Gastrocnemius medialis (tissue), 4 donors: Measurements from ENCODE around the gene C10orf53. TPM values are rescaled to one million over a fixed set of nuclear protein-coding genes. Genes with fewer than 3 reads are reported as not detected.

Experiments used
- ATAC-seq, 2 donors: fragments of 150-250 bp; one replicate each; pipeline ENCODE4 v1.9.1; 2016
- DNase-seq, 2 donors: peaks; one replicate each; pipeline ENCODE4 v3.0.0-alpha.2; 2019
- H3K27ac ChIP-seq, 4 donors: fragments of 200-600 bp; sonication (generic); 1 replicate in 1 of 4; 2 replicates in 3 of 4; pipeline ENCODE4 v1.5.1; 2016 to 2018; ENCODE audit warnings: mild to moderate bottlenecking in 2 of 4, moderate library complexity in 1 of 4
- H3K27me3 ChIP-seq, 3 donors: fragments of 200-600 bp; sonication (generic) in 2 of 3; 1 replicate in 1 of 3; 2 replicates in 2 of 3; pipeline versions ENCODE4 v1.5.1 to v1.6.0; 2016 to 2019; ENCODE audit warnings: mild to moderate bottlenecking in 1 of 3, moderate library complexity in 1 of 3
- H3K36me3 ChIP-seq, 2 donors: fragments of 200-600 bp; sonication (generic) in 1 of 2; one replicate each; pipeline ENCODE4 v1.5.1; 2017 to 2018
- H3K4me1 ChIP-seq, 2 donors: fragments of 200-600 bp; sonication (generic) in 1 of 2; one replicate each; pipeline ENCODE4 v1.5.1; 2016 to 2017; ENCODE audit warnings: mild to moderate bottlenecking in 2 of 2
- H3K4me3 ChIP-seq, 4 donors: fragments of 200-600 bp; sonication (generic) in 3 of 4; 1 replicate in 1 of 4; 2 replicates in 3 of 4; pipeline ENCODE4 v1.5.1; 2016 to 2019; ENCODE audit warnings: mild to moderate bottlenecking in 2 of 4
- H3K9me3 ChIP-seq, 3 donors: fragments of 200-600 bp; sonication (generic) in 2 of 3; 1 replicate in 1 of 3; 2 replicates in 2 of 3; pipeline ENCODE4 v1.5.1; 2016 to 2019
- CTCF ChIP-seq, 5 experiments: fragments of 450-650 bp in 3 of 5; fragments of 200-600 bp in 2 of 5; sonication (generic) in 2 of 5; IDR thresholded peaks in 4 of 5; conservative IDR thresholded peaks in 1 of 5; 1 replicate in 4 of 5; 2 replicates in 1 of 5; pipeline ENCODE4 v1.5.1; 2016 to 2019; ENCODE audit warnings: antibody characterized with exemption in 5 of 5, mild to moderate bottlenecking in 3 of 5, moderate library complexity in 3 of 5
- POLR2A ChIP-seq, 2 donors: fragments of 450-650 bp; IDR thresholded peaks; one replicate each; pipeline ENCODE4 v1.6.1; 2017; ENCODE audit warnings: antibody characterized with exemption in 2 of 2, mild to moderate bottlenecking in 2 of 2, moderate library complexity in 2 of 2
- in situ Hi-C, 4 donors: fragments of 200-750 bp; cut with MboI; loops; one replicate each; pipeline versions ENCODE4 v1.15.0 to v1.8.0; 2017; ENCODE audit warnings: low sequenced_read_pairs in 4 of 4
- intact Hi-C: fragments of 100-400 bp; cut with DNase I; formaldehyde crosslinking; loops from one replicate; pipeline ENCODE4 v1.15.1; 2023; ENCODE audit warnings: low total_unique reads
- total RNA-seq, 4 donors: library from RNA; depleted of rRNA; stranded (reverse); fragments of >200 nt; gene quantifications; one replicate each; pipeline versions ENCODE4 v1.1.0 to v1.2.3, GENCODE V29; 2016

C10orf53 gene
- total RNA-seq, 4 donors from 2014 or later: not detected

GRCh38 chr10:49740346-49741107 is 61.1 kb downstream of the C10orf53 start:
- H3K27ac ChIP-seq: no peak overlapping the region
- no peak for ATAC-seq
- in situ Hi-C loops: no loop called here
- H3K4me1 ChIP-seq: no peaks in the 10 kb centered on the region
- DNase-seq: no peak
- no peaks in the 10 kb centered on the region for H3K27me3 ChIP-seq
- TF ChIP-seq POLR2A (IDR thresholded peaks at IDR 0.05) (no peak), CTCF (IDR thresholded peaks at IDR 0.05 in 4 of 5, conservative IDR thresholded peaks at IDR 0.05 in 1 of 5) (no peak)
- H3K36me3 ChIP-seq: no peaks in the 10 kb centered on the region
- no peaks in the 10 kb centered on the region for H3K9me3 ChIP-seq
- no peak overlapping the region for H3K4me3 ChIP-seq
- intact Hi-C loops: no loop called here

DNA sequence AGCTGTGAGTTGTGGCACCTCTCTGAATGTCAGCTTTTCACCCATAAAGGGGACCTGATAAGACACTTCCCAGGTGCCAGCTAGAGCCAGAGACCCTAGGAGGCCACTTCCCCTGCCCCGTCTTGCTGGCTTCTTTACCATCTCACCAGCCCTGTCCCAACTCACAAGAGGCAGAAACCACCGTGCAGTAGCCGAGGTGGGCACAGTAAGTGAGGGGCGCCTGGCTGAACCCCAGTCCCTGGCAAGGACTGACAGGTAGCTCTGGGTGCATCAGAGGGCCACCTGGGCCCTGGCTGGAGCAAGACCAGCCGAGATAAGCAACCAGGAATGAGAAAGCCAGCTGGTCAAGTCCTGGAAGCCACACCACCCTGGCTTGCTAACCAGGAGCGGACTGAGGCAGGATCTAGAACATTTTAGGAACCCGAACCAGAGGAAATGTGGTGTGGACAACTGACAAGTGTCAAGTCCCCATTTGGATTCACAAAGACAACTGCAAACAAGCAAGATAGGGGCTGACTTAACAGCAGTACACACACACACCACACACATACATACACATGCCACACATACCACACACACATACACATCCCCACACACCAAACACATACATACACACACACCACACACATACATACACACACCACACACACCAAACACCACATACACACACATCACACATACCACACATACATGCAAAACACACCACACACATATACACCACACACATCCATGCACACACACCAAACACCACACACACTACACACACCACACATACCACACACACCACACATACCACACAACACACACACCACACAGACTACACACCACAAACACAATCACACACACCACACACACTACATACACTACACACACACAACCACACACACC is 61.9 kb downstream of the C10orf53 start:
- intact Hi-C loops: no loop called here

DNA sequence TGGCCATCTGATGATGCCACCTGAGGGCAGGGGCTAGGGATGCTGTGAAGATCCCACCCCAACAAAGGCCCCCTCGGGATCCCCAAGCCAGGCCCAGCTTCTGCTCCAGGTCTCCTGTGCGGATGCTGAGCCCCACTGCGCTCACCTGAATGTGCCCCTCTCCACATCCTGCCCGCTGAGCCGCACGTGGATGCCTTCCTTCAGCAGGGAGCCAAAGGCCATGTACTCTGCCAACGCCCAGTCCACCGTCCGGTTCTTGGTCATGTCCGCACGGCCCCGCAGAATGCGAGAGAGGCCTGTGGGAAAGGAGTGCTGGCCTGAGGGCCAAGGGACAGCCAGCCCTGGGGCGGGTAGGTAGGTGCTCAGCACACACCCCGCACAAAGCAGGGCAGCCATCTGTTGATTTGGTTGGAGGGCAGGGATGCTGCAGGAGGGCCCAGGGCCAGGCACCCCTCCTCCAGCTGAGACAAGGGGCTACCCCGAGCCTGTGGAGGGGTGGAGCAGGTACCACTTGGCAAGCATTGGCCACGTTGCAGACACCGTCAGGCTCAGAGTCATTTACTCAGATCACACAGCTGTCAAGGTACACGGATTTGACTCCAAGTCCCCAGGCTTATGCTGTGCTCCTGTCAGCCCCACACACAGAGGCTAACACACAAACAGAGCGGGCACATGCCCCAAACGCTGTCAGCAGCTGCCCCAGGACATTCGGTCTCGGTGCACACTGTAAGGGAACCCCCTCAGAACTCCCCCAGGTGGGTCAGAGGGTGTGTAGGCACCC is 63.4 kb downstream of the C10orf53 start:
- in situ Hi-C loops: no loop called here
- Histone ChIP-seq H3K36me3 (no peaks in the 10 kb centered on the region), H3K4me1 (no peaks in the 10 kb centered on the region), H3K27me3 (no peaks in the 10 kb centered on the region), H3K4me3 (no peak overlapping the region), H3K27ac (no peak overlapping the region), H3K9me3 (no peaks in the 10 kb centered on the region)
- intact Hi-C loops: no loop called here
- ATAC-seq (no peak), DNase-seq (no peak)
- no peak for TF ChIP-seq CTCF (IDR thresholded peaks at IDR 0.05 in 4 of 5, conservative IDR thresholded peaks at IDR 0.05 in 1 of 5)

More for the DNA sequence above, 61.9 kb downstream of the C10orf53 start:
- ATAC-seq: no peak
- no peak for DNase-seq
- H3K36me3 ChIP-seq: no peaks in the 10 kb centered on the region
- H3K27me3 ChIP-seq: no peaks in the 10 kb centered on the region
- no peaks in the 10 kb centered on the region for H3K9me3 ChIP-seq
- TF ChIP-seq POLR2A (IDR thresholded peaks at IDR 0.05) (no peak), CTCF (IDR thresholded peaks at IDR 0.05 in 4 of 5, conservative IDR thresholded peaks at IDR 0.05 in 1 of 5) (no peak)
- H3K4me1 ChIP-seq: no peaks in the 10 kb centered on the region
- H3K4me3 ChIP-seq: no peak overlapping the region
- in situ Hi-C loops: no loop called here
- H3K27ac ChIP-seq: no peak overlapping the region

DNA sequence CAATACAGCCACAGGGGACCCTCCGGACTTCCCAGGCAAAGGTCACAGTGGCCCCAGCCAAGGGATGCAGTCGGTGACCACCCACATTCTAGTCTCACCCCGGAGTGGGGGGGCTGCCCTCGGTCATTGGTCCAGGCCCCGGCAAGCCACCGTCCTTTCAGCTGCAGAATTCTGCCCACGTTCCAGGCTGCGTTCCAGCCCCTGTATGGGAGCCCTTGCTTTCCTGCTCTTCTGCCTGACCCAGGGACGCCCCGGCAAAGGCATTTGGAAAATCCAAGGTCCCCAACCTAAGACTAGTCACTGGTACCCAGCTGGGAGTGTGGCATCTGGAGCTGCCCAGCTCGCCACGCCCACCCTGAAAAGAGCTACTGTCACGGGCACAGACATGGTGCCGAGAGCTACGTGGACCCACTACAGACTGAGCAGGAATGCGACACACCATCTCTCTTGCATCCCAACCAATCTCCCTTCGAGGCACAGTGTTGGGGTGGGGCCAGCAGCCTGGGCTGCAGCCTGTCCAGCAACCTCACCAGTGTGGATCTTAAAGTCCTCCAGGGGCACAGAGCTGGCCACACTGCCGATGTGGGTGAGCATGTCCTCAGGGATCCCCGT is 64.1 kb downstream of the C10orf53 start:
- Histone ChIP-seq H3K36me3 (no peaks in the 10 kb centered on the region), H3K4me3 (no peak overlapping the region), H3K27ac (no peak overlapping the region), H3K27me3 (no peaks in the 10 kb centered on the region), H3K4me1 (no peaks in the 10 kb centered on the region), H3K9me3 (no peaks in the 10 kb centered on the region)
- intact Hi-C loops (no loop called here), in situ Hi-C loops (no loop called here)
- ATAC-seq (no peak), DNase-seq (no peak)
- TF ChIP-seq CTCF (IDR thresholded peaks at IDR 0.05 in 4 of 5, conservative IDR thresholded peaks at IDR 0.05 in 1 of 5) (no peak), POLR2A (IDR thresholded peaks at IDR 0.05) (no peak)
